ENCODE results near the gene CCDC30.
"Not testable (repeated sequence)": the region's sequence is repeated elsewhere in the genome, so short reads cannot be mapped to it uniquely, and the experiment has no call there.

Gene CCDC30

DNA sequence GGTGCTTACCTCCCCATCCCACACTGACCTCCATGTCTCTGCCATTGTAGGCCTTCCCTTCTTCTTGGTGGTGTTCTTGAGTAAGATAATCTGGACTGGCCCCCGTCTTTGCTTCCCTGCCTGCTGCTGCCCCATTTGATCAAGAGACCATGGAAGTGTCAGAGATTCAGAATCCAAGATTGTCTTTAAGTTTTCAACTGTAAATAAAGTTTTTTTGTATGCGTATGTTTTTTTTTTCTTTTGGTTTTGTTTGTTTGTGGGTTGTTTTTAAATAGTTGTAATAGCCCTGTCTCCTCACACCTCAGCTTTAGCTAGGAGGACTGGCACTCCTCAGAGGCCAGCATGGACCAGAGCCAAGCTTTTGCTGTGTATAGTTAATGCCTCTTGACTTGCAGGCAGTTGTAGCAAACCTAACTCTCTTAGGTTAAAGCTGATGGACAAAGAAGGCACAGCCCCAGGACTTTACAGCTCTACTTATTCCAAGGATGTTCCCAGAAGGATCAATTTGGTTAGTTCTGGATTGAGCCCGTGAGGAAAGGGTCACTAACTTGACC, 213.5 kb downstream of the CCDC30 start:
- no peak overlapping the region for H3K27ac ChIP-seq
- no peaks in the 10 kb centered on the region for H3K36me3 ChIP-seq (replicated peaks)
- no peak for DNase-seq
- H3K27me3 ChIP-seq (replicated peaks): no peaks in the 10 kb centered on the region
- no peak overlapping the region for H3K4me3 ChIP-seq (ENCODE audit: low read depth, low read length)
- TF ChIP-seq CTCF (IDR thresholded peaks at IDR 0.05; ENCODE audit: low read depth, low read length, missing control alignments): no peak
- in situ Hi-C loops (cut with HindIII; ENCODE audit: low pct_ligation_motif_present, low sequenced_read_pairs): no loop called here

GRCh38 chr1:42679364-42679983, 216.4 kb downstream of the CCDC30 start:
- H3K27ac ChIP-seq: no peak overlapping the region
- peaks cover 9% of the 10 kb centered on the region for H3K36me3 ChIP-seq (replicated peaks)
- DNase-seq: no peak
- H3K4me3 ChIP-seq (ENCODE audit: low read depth, low read length): no peak overlapping the region
- no peaks in the 10 kb centered on the region for H3K27me3 ChIP-seq (replicated peaks)
- in situ Hi-C loops (cut with HindIII; ENCODE audit: low pct_ligation_motif_present, low sequenced_read_pairs): no loop called here
- TF ChIP-seq CTCF (IDR thresholded peaks at IDR 0.05; ENCODE audit: low read depth, low read length, missing control alignments): no peak

DNA sequence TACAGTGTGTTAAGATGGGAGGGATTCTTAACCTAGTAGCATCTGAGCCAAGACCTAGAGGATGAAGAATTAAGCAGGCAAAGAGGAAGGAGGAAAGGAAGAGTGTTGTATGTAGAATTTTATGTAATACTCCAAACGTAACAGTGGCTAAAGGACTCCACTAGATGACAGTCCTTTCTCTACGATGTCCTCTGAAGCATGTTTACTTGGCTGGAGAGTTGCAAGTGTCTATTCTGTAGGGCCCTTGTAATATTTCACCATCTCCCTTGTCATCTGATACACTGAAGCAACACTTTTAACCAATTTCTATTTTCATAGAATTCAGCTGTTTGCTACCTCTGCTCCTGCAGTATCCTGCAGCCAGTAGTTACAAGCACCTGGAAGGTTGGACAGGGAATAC, 217.0 kb downstream of the CCDC30 start:
- peaks cover 9% of the 10 kb centered on the region for H3K36me3 ChIP-seq (replicated peaks)
- DNase-seq: no peak
- no peak overlapping the region for H3K27ac ChIP-seq
- in situ Hi-C loops (cut with HindIII; ENCODE audit: low pct_ligation_motif_present, low sequenced_read_pairs): no loop called here
- TF ChIP-seq CTCF (IDR thresholded peaks at IDR 0.05; ENCODE audit: low read depth, low read length, missing control alignments): no peak
- no peaks in the 10 kb centered on the region for H3K27me3 ChIP-seq (replicated peaks)
- no peak overlapping the region for H3K4me3 ChIP-seq (ENCODE audit: low read depth, low read length)

DNA sequence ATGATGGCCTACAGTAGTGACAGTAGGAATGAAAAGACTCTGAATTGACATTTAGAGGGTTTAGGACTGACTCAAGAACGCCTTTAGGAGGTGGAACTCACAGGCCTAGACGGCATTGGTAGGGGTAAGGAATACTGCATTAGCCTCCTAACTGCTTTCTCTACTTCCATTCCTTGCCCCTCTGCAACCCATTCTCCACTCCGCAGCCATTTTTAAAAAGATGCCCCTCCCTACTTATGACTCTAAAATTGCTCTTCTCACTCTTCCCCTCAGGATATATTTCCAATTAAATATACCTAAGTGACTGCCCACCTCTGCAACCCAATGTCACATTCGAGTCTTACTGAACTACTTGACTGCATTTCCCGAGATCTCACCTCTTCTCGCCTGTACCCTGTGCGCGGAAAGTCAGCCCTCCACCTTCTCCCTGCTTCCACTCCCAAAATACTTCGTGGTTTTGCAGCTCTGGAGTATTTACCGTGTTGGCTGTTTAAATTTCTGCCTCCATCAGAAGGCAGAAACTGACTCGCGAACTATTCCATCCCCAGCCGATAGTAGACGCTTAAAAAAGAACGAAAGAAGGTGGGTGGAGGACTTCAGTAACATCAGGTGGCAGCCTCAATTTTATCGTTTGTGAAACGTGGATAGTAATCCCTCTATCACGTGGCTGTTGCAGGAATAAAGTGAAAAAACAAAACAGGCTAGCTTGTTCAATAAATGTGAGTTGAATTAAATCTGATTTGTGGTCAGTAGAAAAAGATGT, 218.0 kb downstream of the CCDC30 start:
- DNase-seq: no peak
- H3K36me3 ChIP-seq (replicated peaks): peaks cover 9% of the 10 kb centered on the region
- in situ Hi-C loops (cut with HindIII; ENCODE audit: low pct_ligation_motif_present, low sequenced_read_pairs): no loop called here

GRCh38 chr1:42681741-42682483, 218.8 kb downstream of the CCDC30 start, which contains the start of gene YBX1:
TSS of gene YBX1 (plus strand) at chr1:42682418. CDS start at chr1:42682566, 148 bp downstream.
- in situ Hi-C loops (cut with HindIII; ENCODE audit: low pct_ligation_motif_present, low sequenced_read_pairs): no loop called here
- peak within 1 kb of the TSS; percentile 70 for H3K27ac ChIP-seq
- H3K27me3 ChIP-seq (replicated peaks): no peaks in the 10 kb centered on the region
- DNase-seq: peak; percentile 99
- peak within 1 kb of the TSS; percentile 82 for H3K4me3 ChIP-seq (ENCODE audit: low read depth, low read length)
- peaks cover 9% of the 10 kb centered on the region for H3K36me3 ChIP-seq (replicated peaks)
- TF ChIP-seq CTCF (IDR thresholded peaks at IDR 0.05; ENCODE audit: low read depth, low read length, missing control alignments): no peak

More for the DNA sequence above, 218.0 kb downstream of the CCDC30 start:
- H3K27ac ChIP-seq: peak overlapping the region; percentile 70
- H3K27me3 ChIP-seq (replicated peaks): no peaks in the 10 kb centered on the region
- no peak for TF ChIP-seq CTCF (IDR thresholded peaks at IDR 0.05; ENCODE audit: low read depth, low read length, missing control alignments)
- H3K4me3 ChIP-seq (ENCODE audit: low read depth, low read length): peak overlapping the region; percentile 82

- peak overlapping the region; percentile 62 for H3K27ac ChIP-seq
- H3K27me3 ChIP-seq (replicated peaks); in situ Hi-C loops (cut with HindIII; ENCODE audit: low pct_ligation_motif_present, low sequenced_read_pairs); H3K36me3 ChIP-seq (replicated peaks); DNase-seq: not testable (repeated sequence)
- peak overlapping the region; percentile 82 for H3K4me3 ChIP-seq (ENCODE audit: low read depth, low read length)
Observed at GRCh38 chr1:42682484-42682738, 219.3 kb downstream of the CCDC30 start.

All from brain microvascular endothelial cell (primary cell).